Caco-2 (cell line): ENCODE measurements around the gene IMMP2L. TPM values are rescaled to one million over a fixed set of nuclear protein-coding genes. Genes with fewer than 3 reads are reported as not detected.

Experiments
- BruUV-seq: library from RNA; stranded (reverse); fragments of 400-500 nt; replicated peaks from 2 replicates; lab custom pipeline; 2021; lab: Mats Ljungman, UMichigan
- CTCF ChIA-PET: fragments of 300-600 bp; sonication (Branson Sonifier 250); formaldehyde crosslinking; loops from one replicate; lab custom pipeline; 2022; ENCODE audit warnings: antibody characterized with exemption; lab: Charles Lee
- POLR2A ChIA-PET: fragments of 300-600 bp; sonication (Branson Sonifier 250); formaldehyde crosslinking; loops from one replicate; lab custom pipeline; 2022; ENCODE audit warnings: antibody characterized with exemption; lab: Charles Lee
- DNase-seq, 2 experiments: peaks; one replicate each; pipeline versions ENCODE4 v3.0.0 to v3.0.0-alpha.2; 2020 to 2022
- H3K27me3 ChIP-seq: replicated peaks from 2 replicates; pipeline ENCODE4 v1.6.0; 2011; ENCODE audit warnings: low read length; ENCODE audit not compliant: control insufficient read depth, insufficient read depth
- H3K36me3 ChIP-seq: 2 replicates; pipeline ENCODE4 v1.5.1; 2011; ENCODE audit warnings: low read length; ENCODE audit not compliant: control insufficient read depth, insufficient read depth
- H3K4me1 ChIP-seq: fragments of 250-450 bp; sonication (Bioruptor Pico); 2 replicates; pipeline ENCODE4 v1.5.1; 2020; ENCODE audit warnings: mild to moderate bottlenecking
- H3K4me3 ChIP-seq: 2 replicates; pipeline ENCODE4 v1.5.1; 2011; ENCODE audit warnings: low read depth, mild to moderate bottlenecking, control low read depth, low read length
- H3K9me3 ChIP-seq: fragments of 250-450 bp; sonication (Bioruptor Pico); 2 replicates; pipeline ENCODE4 v1.5.1; 2020; ENCODE audit warnings: mild to moderate bottlenecking, moderate library complexity
- H3K27ac Mint-ChIP-seq: one replicate; pipeline ENCODE4 v1.8.0; 2022; ENCODE audit warnings: mixed read lengths; ENCODE audit not compliant: unreplicated experiment
- H3K27me3 Mint-ChIP-seq: one replicate; pipeline ENCODE4 v1.8.0; 2022; ENCODE audit warnings: mixed read lengths; ENCODE audit not compliant: insufficient read depth, unreplicated experiment
- H3K36me3 Mint-ChIP-seq: one replicate; pipeline ENCODE4 v1.8.0; 2022; ENCODE audit warnings: mild to moderate bottlenecking, mixed read lengths; ENCODE audit not compliant: insufficient read depth, unreplicated experiment
- H3K4me1 Mint-ChIP-seq: one replicate; pipeline ENCODE4 v1.8.0; 2022; ENCODE audit warnings: low read depth, mixed read lengths; ENCODE audit not compliant: unreplicated experiment
- H3K4me3 Mint-ChIP-seq: one replicate; pipeline ENCODE4 v1.8.0; 2022; ENCODE audit warnings: mild to moderate bottlenecking, moderate library complexity, mixed read lengths; ENCODE audit not compliant: unreplicated experiment
- H3K9me3 Mint-ChIP-seq: one replicate; pipeline ENCODE4 v1.8.0; 2022; ENCODE audit warnings: mixed read lengths; ENCODE audit not compliant: unreplicated experiment
- CTCF ChIP-seq, 2 experiments: fragments of 200-600 bp in 1 of 2; IDR thresholded peaks; 1 replicate in 1 of 2; 2 replicates in 1 of 2; pipeline versions ENCODE4 v1.5.1 to v1.8.0; 2011 to 2022; ENCODE audit warnings: antibody characterized with exemption in 1 of 2, control low read depth in 1 of 2, inconsistent platforms in 1 of 2, low read depth in 1 of 2, low read length in 1 of 2, mild to moderate bottlenecking in 1 of 2, moderate library complexity in 1 of 2; ENCODE audit not compliant: insufficient read depth in 1 of 2, severe bottlenecking in 1 of 2, unreplicated experiment in 1 of 2
- intact Hi-C: fragments of 100-400 bp; cut with micrococcal nuclease; formaldehyde crosslinking; loops from one replicate; pipeline ENCODE4 v1.10.0; 2022; ENCODE audit not compliant: unreplicated experiment
- total RNA-seq: library from RNA; stranded (reverse); gene quantifications from 2 replicates; pipeline ENCODE4 v1.2.3, GENCODE V29; 2022

The IMMP2L gene
- total RNA-seq, 1 experiment from 2014 or later = 9.5 TPM

- Mint-ChIP-seq H3K4me1 (peaks cover 9% of the 10 kb centered on the region), H3K4me3 (no peak overlapping the region), H3K9me3 (no peaks in the 10 kb centered on the region), H3K27ac (no peak overlapping the region), H3K36me3 (no peaks in the 10 kb centered on the region), H3K27me3 (no peaks in the 10 kb centered on the region)
- no peak for DNase-seq
- Histone ChIP-seq H3K4me3 (no peak overlapping the region), H3K27me3 (no peaks in the 10 kb centered on the region), H3K36me3 (no peaks in the 10 kb centered on the region), H3K4me1 (no peaks in the 10 kb centered on the region), H3K9me3 (no peaks in the 10 kb centered on the region)
- BruUV-seq = no TSS peak
- POLR2A ChIA-PET = no interaction called here
- intact Hi-C loops = no loop called here
- no peak for TF ChIP-seq CTCF (IDR thresholded peaks at IDR 0.05; ENCODE audit: insufficient read depth in 1 of 2, low read depth in 1 of 2, low read length in 1 of 2, severe bottlenecking in 1 of 2, unreplicated experiment in 1 of 2)
- CTCF ChIA-PET = no interaction called here
These were observed 151.4 kb downstream of the IMMP2L start for GRCh38 chr7:111410899-111411298.

GRCh38 chr7:111409714-111410422, 152.4 kb downstream of the IMMP2L start:
- H3K27ac Mint-ChIP-seq = no peak overlapping the region
- ChIA-PET CTCF (no interaction called here), POLR2A (no interaction called here)
- Histone ChIP-seq H3K27me3 (no peaks in the 10 kb centered on the region), H3K4me3 (no peak overlapping the region), H3K9me3 (no peaks in the 10 kb centered on the region), H3K4me1 (no peaks in the 10 kb centered on the region), H3K36me3 (no peaks in the 10 kb centered on the region)
- no peak for DNase-seq
- H3K4me3 Mint-ChIP-seq = no peak overlapping the region
- intact Hi-C loops = no loop called here
- no peaks in the 10 kb centered on the region for H3K36me3 Mint-ChIP-seq
- H3K9me3 Mint-ChIP-seq = no peaks in the 10 kb centered on the region
- BruUV-seq = no TSS peak
- peaks cover 9% of the 10 kb centered on the region for H3K4me1 Mint-ChIP-seq
- no peak for TF ChIP-seq CTCF (IDR thresholded peaks at IDR 0.05; ENCODE audit: insufficient read depth in 1 of 2, low read depth in 1 of 2, low read length in 1 of 2, severe bottlenecking in 1 of 2, unreplicated experiment in 1 of 2)
- no peaks in the 10 kb centered on the region for H3K27me3 Mint-ChIP-seq

GRCh38 chr7:111408724-111409123, 153.6 kb downstream of the IMMP2L start:
- no peaks in the 10 kb centered on the region for H3K36me3 Mint-ChIP-seq
- no peak overlapping the region for H3K4me3 Mint-ChIP-seq
- Histone ChIP-seq H3K27me3 (no peaks in the 10 kb centered on the region), H3K36me3 (no peaks in the 10 kb centered on the region), H3K9me3 (no peaks in the 10 kb centered on the region), H3K4me1 (no peaks in the 10 kb centered on the region), H3K4me3 (no peak overlapping the region)
- DNase-seq = no peak
- no TSS peak for BruUV-seq
- CTCF ChIA-PET = no interaction called here
- no peak overlapping the region for H3K27ac Mint-ChIP-seq
- peaks cover 9% of the 10 kb centered on the region for H3K4me1 Mint-ChIP-seq
- H3K27me3 Mint-ChIP-seq = no peaks in the 10 kb centered on the region
- intact Hi-C loops = no loop called here
- TF ChIP-seq CTCF (IDR thresholded peaks at IDR 0.05; ENCODE audit: insufficient read depth in 1 of 2, low read depth in 1 of 2, low read length in 1 of 2, severe bottlenecking in 1 of 2, unreplicated experiment in 1 of 2) = no peak
- POLR2A ChIA-PET = no interaction called here
- H3K9me3 Mint-ChIP-seq = no peaks in the 10 kb centered on the region
